PC-9 (cell line): ENCODE data around the gene POLDIP2. TPM values are rescaled to one million over a fixed set of nuclear protein-coding genes. Genes with fewer than 3 reads are reported as not detected.

Source experiments
- BruUV-seq: library from RNA; stranded (reverse); fragments of 400-500 nt; replicated peaks from 2 replicates; lab custom pipeline; 2021; lab: Mats Ljungman, UMichigan
- CTCF ChIA-PET: fragments of 300-600 bp; sonication (Branson Sonifier 250); formaldehyde crosslinking; loops from one replicate; lab custom pipeline; 2022; ENCODE audit warnings: antibody characterized with exemption; lab: Charles Lee
- POLR2A ChIA-PET: fragments of 300-600 bp; sonication (Branson Sonifier 250); formaldehyde crosslinking; loops from one replicate; lab custom pipeline; 2022; ENCODE audit warnings: antibody characterized with exemption; ENCODE audit not compliant: unreplicated experiment; lab: Charles Lee
- DNase-seq, 2 experiments: peaks; one replicate each; pipeline versions ENCODE4 v3.0.0 to v3.0.0-alpha.2; 2015 to 2022; ENCODE audit warnings: mixed read lengths in 1 of 2
- H2AFZ ChIP-seq: fragments of 200-600 bp; sonication (generic); 2 replicates; pipeline ENCODE4 v1.8.1; 2017; ENCODE audit warnings: antibody characterized with exemption
- H3F3A ChIP-seq: fragments of 200-600 bp; sonication (generic); 2 replicates; pipeline ENCODE4 v1.8.1; 2017; ENCODE audit warnings: antibody characterized with exemption, mild to moderate bottlenecking, low read depth; ENCODE audit not compliant: insufficient read depth
- H3K27ac ChIP-seq: fragments of 200-600 bp; sonication (generic); 2 replicates; pipeline ENCODE4 v1.6.1; 2016; ENCODE audit warnings: mixed run types
- H3K27me3 ChIP-seq: fragments of 200-600 bp; sonication (generic); 2 replicates; pipeline ENCODE4 v1.6.1; 2016; ENCODE audit warnings: low read depth, mixed run types; ENCODE audit not compliant: insufficient read depth
- H3K36me3 ChIP-seq: fragments of 200-600 bp; sonication (generic); 2 replicates; pipeline ENCODE4 v1.6.1; 2016; ENCODE audit warnings: low read depth, mixed run types
- H3K4me1 ChIP-seq: fragments of 200-600 bp; sonication (generic); replicated peaks from 2 replicates; pipeline ENCODE4 v1.6.1; 2016; ENCODE audit warnings: mixed run types; ENCODE audit not compliant: insufficient read depth
- H3K4me2 ChIP-seq: fragments of 200-600 bp; sonication (generic); 2 replicates; pipeline ENCODE4 v1.6.1; 2017; ENCODE audit warnings: mixed run types
- H3K4me3 ChIP-seq: fragments of 200-600 bp; sonication (generic); 2 replicates; pipeline ENCODE4 v1.6.1; 2016; ENCODE audit warnings: mixed run types
- H3K79me2 ChIP-seq: fragments of 200-600 bp; sonication (generic); 2 replicates; pipeline ENCODE4 v1.6.1; 2017; ENCODE audit warnings: low read depth, mixed run types
- H3K9me2 ChIP-seq: fragments of 200-600 bp; sonication (generic); 2 replicates; pipeline ENCODE4 v1.8.1; 2017; ENCODE audit warnings: mild to moderate bottlenecking; ENCODE audit not compliant: insufficient read depth
- H3K9me3 ChIP-seq: fragments of 200-600 bp; sonication (generic); 2 replicates; pipeline ENCODE4 v1.8.1; 2016; ENCODE audit warnings: low read depth; ENCODE audit not compliant: insufficient read depth
- H4K20me1 ChIP-seq: fragments of 200-600 bp; sonication (generic); 2 replicates; pipeline ENCODE4 v1.8.1; 2017; ENCODE audit not compliant: insufficient read depth
- EZH2 ChIP-seq: fragments of 200-600 bp; sonication (generic); IDR thresholded peaks from 2 replicates; pipeline ENCODE4 v1.8.0; 2017; ENCODE audit warnings: antibody characterized with exemption, low read depth
- intact Hi-C: fragments of 100-400 bp; cut with micrococcal nuclease; formaldehyde crosslinking; loops from one replicate; pipeline ENCODE4 v1.10.0; 2022; ENCODE audit not compliant: unreplicated experiment
- microRNA-seq: library from miRNA; unstranded; fragments of <30 nt; microRNA quantifications from one replicate; pipeline ENCODE4 v1.2.0, GENCODE V29; 2021; ENCODE audit warnings: borderline number of aligned reads, borderline replicate concordance
- total RNA-seq: library from RNA; stranded (reverse); gene quantifications from 2 replicates; pipeline ENCODE4 v1.2.3, GENCODE V29; 2021
- TF ChIP-seq, protein P1 (sequence below): fragments of 200-600 bp; sonication (generic); conservative IDR thresholded peaks from 2 replicates; pipeline ENCODE4 v1.6.1; 2017; ENCODE audit warnings: mixed run types, antibody characterized with exemption, mild to moderate bottlenecking, moderate library complexity

Gene POLDIP2
- total RNA-seq, 1 experiment from 2014 or later, result 98.2 TPM

DNA sequence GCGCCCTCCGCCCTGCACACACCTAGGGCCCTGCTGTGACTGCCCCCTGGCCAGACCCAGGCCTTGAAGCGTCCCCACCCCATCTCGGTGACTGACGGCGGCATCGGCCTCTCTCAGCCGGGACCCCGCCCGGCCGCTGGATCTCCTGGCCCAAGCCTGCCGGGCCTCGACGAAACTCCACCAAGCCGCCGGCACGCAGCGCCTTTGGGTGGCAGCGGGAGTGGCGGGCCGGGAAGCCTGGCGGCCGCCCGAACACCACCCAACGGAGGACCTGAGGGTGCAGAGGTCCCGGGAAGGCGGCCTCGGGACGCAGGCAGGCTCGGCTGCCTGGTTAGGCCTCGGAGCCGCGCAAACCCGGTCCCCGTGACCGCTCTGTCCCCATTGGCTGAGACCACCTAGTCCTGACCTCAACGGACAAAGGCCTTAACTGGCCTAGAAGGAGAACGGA lies 50.3 kb downstream of the POLDIP2 start:
- no peak overlapping the region for H3K27ac ChIP-seq
- no peaks in the 10 kb centered on the region for H3F3A ChIP-seq
- H2AFZ ChIP-seq, result no peak overlapping the region
- no peak overlapping the region for H3K4me3 ChIP-seq
- no peaks in the 10 kb centered on the region for H4K20me1 ChIP-seq
- intact Hi-C loops, result no loop called here
- no peaks in the 10 kb centered on the region for H3K36me3 ChIP-seq
- H3K4me1 ChIP-seq, result no peaks in the 10 kb centered on the region
- no peaks in the 10 kb centered on the region for H3K27me3 ChIP-seq
- BruUV-seq, result no TSS peak
- POLR2A ChIA-PET, result no interaction called here
- no peak for TF ChIP-seq EZH2
- TF ChIP-seq, protein P1, sequence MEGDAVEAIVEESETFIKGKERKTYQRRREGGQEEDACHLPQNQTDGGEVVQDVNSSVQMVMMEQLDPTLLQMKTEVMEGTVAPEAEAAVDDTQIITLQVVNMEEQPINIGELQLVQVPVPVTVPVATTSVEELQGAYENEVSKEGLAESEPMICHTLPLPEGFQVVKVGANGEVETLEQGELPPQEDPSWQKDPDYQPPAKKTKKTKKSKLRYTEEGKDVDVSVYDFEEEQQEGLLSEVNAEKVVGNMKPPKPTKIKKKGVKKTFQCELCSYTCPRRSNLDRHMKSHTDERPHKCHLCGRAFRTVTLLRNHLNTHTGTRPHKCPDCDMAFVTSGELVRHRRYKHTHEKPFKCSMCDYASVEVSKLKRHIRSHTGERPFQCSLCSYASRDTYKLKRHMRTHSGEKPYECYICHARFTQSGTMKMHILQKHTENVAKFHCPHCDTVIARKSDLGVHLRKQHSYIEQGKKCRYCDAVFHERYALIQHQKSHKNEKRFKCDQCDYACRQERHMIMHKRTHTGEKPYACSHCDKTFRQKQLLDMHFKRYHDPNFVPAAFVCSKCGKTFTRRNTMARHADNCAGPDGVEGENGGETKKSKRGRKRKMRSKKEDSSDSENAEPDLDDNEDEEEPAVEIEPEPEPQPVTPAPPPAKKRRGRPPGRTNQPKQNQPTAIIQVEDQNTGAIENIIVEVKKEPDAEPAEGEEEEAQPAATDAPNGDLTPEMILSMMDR, result no peak
- CTCF ChIA-PET, result no interaction called here
- no peaks in the 10 kb centered on the region for H3K9me3 ChIP-seq
- H3K9me2 ChIP-seq, result no peaks in the 10 kb centered on the region
- H3K79me2 ChIP-seq, result no peaks in the 10 kb centered on the region
- no peak overlapping the region for H3K4me2 ChIP-seq
- DNase-seq, result no peak

DNA sequence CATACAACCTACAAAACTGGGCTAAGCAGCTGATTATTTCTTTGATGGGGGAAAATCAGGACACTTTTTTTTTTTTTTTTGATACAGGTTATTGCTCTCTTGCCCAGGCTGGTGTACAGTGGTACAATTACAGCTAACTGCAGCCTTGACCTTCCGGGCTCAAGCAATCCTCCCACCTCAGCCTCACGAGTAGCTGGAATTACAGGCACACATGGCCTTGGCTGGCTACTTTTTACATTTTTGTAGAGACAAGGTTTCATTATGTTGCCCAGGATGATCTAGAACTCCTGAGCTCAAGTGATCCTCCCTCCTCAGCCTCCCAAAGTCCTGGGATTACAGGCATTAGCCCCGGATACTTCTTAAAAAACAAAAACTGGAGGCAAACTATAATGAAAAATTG lies 58.9 kb downstream of the POLDIP2 start:
- no peak for TF ChIP-seq EZH2
- TF ChIP-seq, protein P1, result no peak
- H2AFZ ChIP-seq, result no peak overlapping the region
- H3F3A ChIP-seq, result no peaks in the 10 kb centered on the region; the same call in 1 of the 2 replicates
- no peaks in the 10 kb centered on the region for H3K9me2 ChIP-seq
- H3K9me3 ChIP-seq, result no peaks in the 10 kb centered on the region
- no peaks in the 10 kb centered on the region for H3K36me3 ChIP-seq
- CTCF ChIA-PET, result interaction anchor here (0.6 kb wide), 1 partner anchor 19 kb away, joined by 3 read pairs; no protein-coding TSS in a partner anchor
- H4K20me1 ChIP-seq, result no peaks in the 10 kb centered on the region
- POLR2A ChIA-PET, result no interaction called here
- H3K4me2 ChIP-seq, result no peak overlapping the region
- no peaks in the 10 kb centered on the region for H3K27me3 ChIP-seq
- H3K4me3 ChIP-seq, result no peak overlapping the region
- H3K27ac ChIP-seq, result no peak overlapping the region
- intact Hi-C loops, result no loop called here
- no peaks in the 10 kb centered on the region for H3K79me2 ChIP-seq
- H3K4me1 ChIP-seq, result peaks cover 9% of the 10 kb centered on the region
- no TSS peak for BruUV-seq
- no peak for DNase-seq

Small RNAs within 50 kb of the gene (microRNA-seq; reads per million reads assigned to microRNA genes)
- 2.7 reads per million for gene MIR4723

Other genes with a start within 250 kb of the POLDIP2 start
- 28.8 and 46.4 TPM in 2 replicates for gene TMEM97, start 38.3 kb downstream of the POLDIP2 start, total RNA-seq
- 35.3 and 42.3 TPM in 2 replicates for gene IFT20, start 22.1 kb downstream of the POLDIP2 start, total RNA-seq
- gene TNFAIP1, start 21.8 kb downstream of the POLDIP2 start, total RNA-seq, result 46.8 and 48.8 TPM in 2 replicates
- not detected in 2 replicates for gene SEBOX, start 7.7 kb upstream of the POLDIP2 start, total RNA-seq
- gene VTN, start 12.8 kb upstream of the POLDIP2 start, total RNA-seq, result not detected in 2 replicates
- 7.3 and 8.6 TPM in 2 replicates for gene SARM1, start 14.2 kb upstream of the POLDIP2 start, total RNA-seq
- 12.6 and 14.9 TPM in 2 replicates for gene SLC46A1, start 48.7 kb upstream of the POLDIP2 start, total RNA-seq
- gene SLC13A2, start 116.1 kb upstream of the POLDIP2 start, total RNA-seq, result not detected in 2 replicates
- not detected in 2 replicates for gene FOXN1, start 148.8 kb upstream of the POLDIP2 start, total RNA-seq
- gene UNC119, start 195.1 kb upstream of the POLDIP2 start, total RNA-seq, result 39.7 and 48.8 TPM in 2 replicates
- 57.6 and 64.2 TPM in 2 replicates for gene PIGS, start 214.0 kb upstream of the POLDIP2 start, total RNA-seq
- gene ALDOC, start 219.4 kb upstream of the POLDIP2 start, total RNA-seq, result 17.4 and 21.6 TPM in 2 replicates
- gene SPAG5, start 241.5 kb upstream of the POLDIP2 start, total RNA-seq, result 101 and 109 TPM in 2 replicates